GM18511 (cell line): Measurements from ENCODE around the gene APOE.
"Not testable (repeated sequence)": the region's sequence is repeated elsewhere in the genome, so short reads cannot be mapped to it uniquely, and the experiment has no call there.

ENCODE experiments used
- ATAC-seq: cut with Tn5 transposase; IDR thresholded peaks from one replicate; pipeline ENCODE4 v1.9.1; 2021; ENCODE audit warnings: mild to moderate bottlenecking, moderate library complexity; ENCODE audit not compliant: unreplicated experiment

The APOE gene

GRCh38 chr19:44883922-44884321 is 21.7 kb upstream of the APOE start:
- ATAC-seq = no peak

GRCh38 chr19:44884566-44884965 is 21.0 kb upstream of the APOE start:
- ATAC-seq = no peak

- ATAC-seq = no peak
Observed at GRCh38 chr19:44886141-44886540, 19.5 kb upstream of the APOE start.

- ATAC-seq = no peak
Observed at GRCh38 chr19:44887648-44888047, 17.9 kb upstream of the APOE start.

GRCh38 chr19:44888335-44888734 is 17.3 kb upstream of the APOE start:
- ATAC-seq = not testable (repeated sequence)

GRCh38 chr19:44889830-44890365 is 15.7 kb upstream of the APOE start:
- ATAC-seq = no peak

- ATAC-seq = peak; percentile 89
Observed at GRCh38 chr19:44890366-44891015, 15.1 kb upstream of the APOE start.

GRCh38 chr19:44891016-44891882 is 14.3 kb upstream of the APOE start, which contains the start of gene TOMM40:
TOMM40 (plus strand) TSS chr19:44891254; CDS start chr19:44891416, 162 bp downstream.
- ATAC-seq = peak; percentile 65

- ATAC-seq = no peak
Observed at GRCh38 chr19:44892932-44893331, 12.7 kb upstream of the APOE start.

GRCh38 chr19:44893332-44894051 is 12.1 kb upstream of the APOE start:
- ATAC-seq = no peak

- ATAC-seq = no peak
Observed at GRCh38 chr19:44894052-44894400, 11.6 kb upstream of the APOE start.

GRCh38 chr19:44894946-44895345 is 10.7 kb upstream of the APOE start:
- ATAC-seq = no peak

- ATAC-seq = no peak
Observed at GRCh38 chr19:44897835-44898234, 7.8 kb upstream of the APOE start.

GRCh38 chr19:44900328-44901244 is 5.0 kb upstream of the APOE start:
- no peak for ATAC-seq

GRCh38 chr19:44903216-44903601 is 2.4 kb upstream of the APOE start:
- ATAC-seq = no peak

- peak; percentile 46 for ATAC-seq
Observed at GRCh38 chr19:44903602-44904425, 1.8 kb upstream of the APOE start.

- no peak for ATAC-seq
Observed at GRCh38 chr19:44904426-44904994, 1.1 kb upstream of the APOE start.

GRCh38 chr19:44907613-44908012 is 2.0 kb downstream of the APOE start:
- no peak for ATAC-seq
